ENCODE results near the gene OGFR.

DNA sequence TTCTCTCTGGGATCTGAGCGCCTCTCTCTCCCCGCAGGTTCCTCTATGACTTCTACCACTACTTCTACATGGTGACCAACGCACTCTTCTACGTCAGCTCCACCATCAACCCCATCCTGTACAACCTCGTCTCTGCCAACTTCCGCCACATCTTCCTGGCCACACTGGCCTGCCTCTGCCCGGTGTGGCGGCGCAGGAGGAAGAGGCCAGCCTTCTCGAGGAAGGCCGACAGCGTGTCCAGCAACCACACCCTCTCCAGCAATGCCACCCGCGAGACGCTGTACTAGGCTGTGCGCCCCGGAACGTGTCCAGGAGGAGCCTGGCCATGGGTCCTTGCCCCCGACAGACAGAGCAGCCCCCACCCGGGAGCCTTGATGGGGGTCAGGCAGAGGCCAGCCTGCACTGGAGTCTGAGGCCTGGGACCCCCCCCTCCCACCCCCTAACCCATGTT, 44.6 kb upstream of the OGFR start:
- TF ChIP-seq, protein P1, sequence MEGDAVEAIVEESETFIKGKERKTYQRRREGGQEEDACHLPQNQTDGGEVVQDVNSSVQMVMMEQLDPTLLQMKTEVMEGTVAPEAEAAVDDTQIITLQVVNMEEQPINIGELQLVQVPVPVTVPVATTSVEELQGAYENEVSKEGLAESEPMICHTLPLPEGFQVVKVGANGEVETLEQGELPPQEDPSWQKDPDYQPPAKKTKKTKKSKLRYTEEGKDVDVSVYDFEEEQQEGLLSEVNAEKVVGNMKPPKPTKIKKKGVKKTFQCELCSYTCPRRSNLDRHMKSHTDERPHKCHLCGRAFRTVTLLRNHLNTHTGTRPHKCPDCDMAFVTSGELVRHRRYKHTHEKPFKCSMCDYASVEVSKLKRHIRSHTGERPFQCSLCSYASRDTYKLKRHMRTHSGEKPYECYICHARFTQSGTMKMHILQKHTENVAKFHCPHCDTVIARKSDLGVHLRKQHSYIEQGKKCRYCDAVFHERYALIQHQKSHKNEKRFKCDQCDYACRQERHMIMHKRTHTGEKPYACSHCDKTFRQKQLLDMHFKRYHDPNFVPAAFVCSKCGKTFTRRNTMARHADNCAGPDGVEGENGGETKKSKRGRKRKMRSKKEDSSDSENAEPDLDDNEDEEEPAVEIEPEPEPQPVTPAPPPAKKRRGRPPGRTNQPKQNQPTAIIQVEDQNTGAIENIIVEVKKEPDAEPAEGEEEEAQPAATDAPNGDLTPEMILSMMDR (optimal IDR thresholded peaks at IDR 0.05 in 1 of 3, IDR thresholded peaks at IDR 0.05 in 1 of 3, conservative IDR thresholded peaks at IDR 0.05 in 1 of 3; ENCODE audit: extremely low read depth in 1 of 3, insufficient read depth in 2 of 3, low read length in 3 of 3), result no peak
- TF ChIP-seq EZH2 (IDR thresholded peaks at IDR 0.05; ENCODE audit: low read length), result no peak

Measured in keratinocyte (primary cell).